ELF-1 (cell line): ENCODE measurements around the gene CTNND2.
"Not testable (repeated sequence)": the region's sequence is repeated elsewhere in the genome, so short reads cannot be mapped to it uniquely, and the experiment has no call there.

Experiments used
- DNase-seq: peaks from one replicate; pipeline ENCODE4 v3.0.0-alpha.2; 2016; ENCODE audit warnings: low read depth, low spot score

The CTNND2 gene

DNA sequence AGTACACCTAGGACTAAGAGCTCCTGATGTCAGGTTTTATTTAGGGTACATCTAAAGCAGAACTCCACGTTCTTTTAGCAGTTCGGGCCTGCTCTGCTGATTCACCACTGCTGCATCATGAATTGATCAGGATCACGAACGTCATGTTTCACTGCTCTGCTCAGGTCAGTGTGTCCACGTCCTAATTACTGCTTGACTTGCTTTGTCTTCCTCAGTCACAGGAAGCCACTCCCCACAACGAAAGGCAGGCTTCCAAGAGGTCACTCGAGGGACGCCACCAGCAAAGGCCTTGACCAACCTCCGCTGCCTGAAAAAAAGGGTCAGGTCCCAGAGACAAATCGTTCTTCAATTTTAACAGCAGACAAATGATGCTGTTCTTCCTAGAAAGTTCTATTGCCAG is 40.3 kb downstream of the CTNND2 start:
- no peak for DNase-seq

DNA sequence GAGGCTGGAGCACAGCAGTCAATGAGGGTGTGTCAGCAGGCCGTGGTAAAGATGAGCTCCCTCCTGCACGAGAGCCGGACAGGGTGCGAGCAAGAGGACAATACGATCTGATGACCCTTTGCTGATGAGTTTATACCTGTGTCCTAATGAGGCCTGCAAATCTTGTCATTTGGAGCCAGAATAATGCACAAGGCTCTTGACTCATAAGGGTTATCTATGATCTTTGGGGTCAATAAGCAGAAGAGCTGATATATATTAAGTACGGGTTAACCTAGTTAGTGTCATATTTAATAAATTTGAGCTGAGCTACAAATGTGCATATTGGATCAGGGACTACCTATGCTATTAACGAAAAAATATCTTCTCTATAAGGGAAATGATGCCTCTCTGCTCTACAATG is 46.9 kb downstream of the CTNND2 start:
- DNase-seq = no peak

DNA sequence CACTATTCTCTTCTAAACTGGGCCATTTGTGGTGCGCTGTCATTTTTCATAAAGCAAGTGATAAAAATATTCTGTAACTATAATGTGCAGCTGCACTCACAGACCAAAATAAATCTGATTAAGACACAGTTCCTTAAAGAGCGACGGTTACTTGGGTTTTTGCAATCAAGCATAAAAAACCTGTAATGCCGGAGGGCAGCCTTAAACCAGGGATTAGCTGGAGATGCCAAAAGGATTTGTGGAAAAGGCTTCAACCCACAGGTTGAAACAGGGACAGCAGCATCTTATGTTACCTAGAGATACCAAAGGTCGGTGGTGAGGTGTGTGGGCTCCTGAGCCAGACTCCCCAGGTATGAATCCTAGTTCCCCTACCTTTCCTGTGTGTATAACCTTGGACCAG is 49.3 kb downstream of the CTNND2 start:
- DNase-seq = no peak

DNA sequence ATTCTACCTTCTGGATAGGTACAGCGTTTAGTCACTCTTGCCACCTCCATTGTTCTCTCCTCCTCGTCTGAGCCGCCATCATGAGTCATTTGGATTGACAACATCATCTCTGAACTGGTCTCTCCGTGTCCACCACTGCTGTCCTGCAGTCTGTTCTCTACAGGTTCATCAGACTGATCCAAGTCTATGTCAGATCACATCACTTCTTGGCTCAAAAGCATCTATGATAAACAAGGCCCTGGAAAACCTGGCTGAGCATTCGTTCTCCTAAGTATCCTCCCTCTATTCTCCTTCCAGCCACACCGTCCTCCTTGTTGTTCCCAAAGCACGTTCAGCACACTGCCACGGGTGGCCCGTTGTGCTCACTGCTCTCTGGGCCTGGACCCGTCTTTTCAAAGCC is 50.5 kb downstream of the CTNND2 start:
- no peak for DNase-seq

DNA sequence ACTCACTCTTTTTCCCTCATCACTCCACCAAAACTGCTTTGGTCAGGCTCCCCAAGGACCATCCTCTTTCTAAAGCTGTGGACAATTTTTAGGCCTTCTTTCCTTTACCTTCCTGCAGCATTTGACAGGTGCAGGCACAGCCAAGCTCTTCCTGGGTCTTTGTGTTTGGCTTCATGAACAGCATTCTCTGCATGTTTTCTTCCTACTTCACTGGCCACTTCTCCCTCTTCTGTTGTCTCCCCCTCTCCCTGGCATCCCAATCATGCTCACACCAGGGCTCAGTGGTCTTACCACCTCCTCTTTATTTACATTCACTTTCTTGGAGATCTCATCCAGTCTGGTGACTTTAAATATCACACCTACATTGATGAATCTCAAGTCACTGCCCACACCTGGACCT is 51.1 kb downstream of the CTNND2 start:
- no peak for DNase-seq

DNA sequence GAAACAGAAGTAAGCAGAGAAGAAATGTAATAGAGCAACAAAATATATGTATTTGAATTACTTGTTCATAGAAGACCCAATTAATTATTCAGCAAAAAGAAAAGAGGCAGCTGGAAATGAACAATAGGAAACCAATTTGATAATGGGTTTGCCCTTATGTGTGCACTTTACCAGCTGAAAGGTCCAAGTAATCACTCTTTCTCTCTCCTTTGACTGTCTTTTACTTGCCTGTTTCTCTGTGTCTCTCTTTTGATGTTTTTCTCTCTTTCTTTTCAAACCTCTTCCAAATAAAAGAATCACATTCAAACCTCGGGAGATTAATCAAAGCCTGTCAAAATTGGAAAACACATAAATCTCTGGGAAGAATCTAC is 51.5 kb downstream of the CTNND2 start:
- DNase-seq = no peak

DNA sequence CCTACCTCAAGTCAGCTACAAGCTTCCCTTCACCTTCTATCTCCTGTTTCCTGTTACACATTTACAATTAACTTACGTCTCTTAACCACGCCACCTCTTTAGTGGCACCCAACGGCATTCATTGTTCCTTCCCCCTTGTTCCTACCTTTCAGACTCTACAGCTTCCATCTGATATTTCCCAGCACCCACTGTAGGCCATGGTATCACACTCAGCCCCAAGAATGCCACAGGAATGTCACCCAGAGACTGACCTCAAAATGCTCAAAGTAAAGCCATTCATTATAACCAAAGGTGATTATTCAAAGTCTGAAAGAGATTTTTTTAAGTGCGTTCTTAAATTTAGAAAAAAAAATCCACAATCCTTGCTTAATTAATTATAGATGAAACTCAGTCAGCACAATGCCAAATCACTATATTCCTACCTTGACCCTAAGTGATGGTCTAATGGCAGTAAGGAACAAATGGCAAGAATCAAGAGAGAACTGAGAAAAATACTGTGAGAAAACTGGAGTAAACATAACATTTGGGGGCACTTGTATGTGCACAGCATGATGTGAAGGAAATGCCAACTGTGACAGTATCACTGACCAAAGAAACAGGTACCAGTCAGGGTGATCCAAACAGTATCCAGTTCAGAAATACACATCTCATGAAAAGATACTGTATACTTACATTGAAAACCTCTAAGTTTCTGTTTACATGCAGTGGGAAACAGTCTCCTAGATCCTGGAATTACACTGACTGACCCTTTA is 52.1 kb downstream of the CTNND2 start:
- no peak for DNase-seq

DNA sequence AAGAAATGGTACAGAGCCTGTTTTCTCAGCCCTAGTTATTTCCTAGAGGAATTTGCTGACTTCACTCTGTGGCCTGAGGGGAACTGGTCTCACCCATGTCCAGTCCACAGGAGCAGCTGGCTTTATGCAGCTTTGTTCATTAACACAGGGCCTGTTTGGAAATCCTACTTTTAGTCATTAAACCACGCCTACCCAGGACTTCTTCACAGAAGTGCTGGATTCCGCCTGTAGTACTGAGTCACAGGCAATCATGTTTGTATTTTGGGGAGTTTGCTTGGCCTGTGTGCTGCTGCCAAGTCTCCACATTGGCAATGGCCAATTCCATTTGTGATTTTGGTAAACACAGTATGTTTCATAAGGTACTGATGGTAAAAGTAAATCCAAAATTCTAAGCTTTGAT is 52.8 kb downstream of the CTNND2 start:
- DNase-seq = peak; percentile 44

DNA sequence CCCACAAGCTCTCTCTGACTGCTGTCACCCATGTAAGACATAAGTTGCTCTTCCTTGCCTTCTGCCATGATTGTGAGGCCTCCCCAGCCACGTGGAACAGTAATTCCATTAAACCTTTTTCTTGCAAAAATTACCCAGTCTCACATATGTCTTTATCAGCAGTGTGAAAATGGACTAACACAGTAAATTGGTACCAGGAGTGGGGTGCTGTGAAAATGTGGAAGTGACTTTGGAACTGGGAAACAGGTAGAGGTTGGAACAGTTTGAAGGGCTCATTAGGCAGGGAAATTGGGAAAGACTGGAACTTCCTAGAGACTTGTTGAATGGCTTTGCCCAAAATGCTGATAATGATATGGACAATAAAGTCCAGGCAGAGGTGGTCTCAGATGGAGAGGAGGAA is 75.7 kb downstream of the CTNND2 start:
- not testable (repeated sequence) for DNase-seq

DNA sequence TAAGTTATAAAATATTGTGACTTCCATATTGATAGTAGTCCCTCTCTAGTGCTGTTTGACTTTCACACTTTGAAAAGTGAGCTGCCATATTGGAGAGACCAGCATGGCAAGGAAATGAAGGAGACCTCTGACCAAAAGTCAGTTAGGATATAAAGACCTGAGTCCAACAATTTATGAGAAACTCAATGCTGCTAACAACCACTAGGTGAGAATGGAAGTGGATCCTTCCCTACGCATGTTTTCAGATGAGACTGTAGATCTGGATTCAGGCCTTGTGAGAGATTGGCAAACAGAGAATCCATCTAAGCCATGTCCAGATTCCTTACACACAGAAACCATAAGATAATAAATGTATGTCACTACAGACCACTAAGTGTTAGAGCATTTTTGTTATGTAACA is 81.6 kb downstream of the CTNND2 start:
- no peak for DNase-seq

DNA sequence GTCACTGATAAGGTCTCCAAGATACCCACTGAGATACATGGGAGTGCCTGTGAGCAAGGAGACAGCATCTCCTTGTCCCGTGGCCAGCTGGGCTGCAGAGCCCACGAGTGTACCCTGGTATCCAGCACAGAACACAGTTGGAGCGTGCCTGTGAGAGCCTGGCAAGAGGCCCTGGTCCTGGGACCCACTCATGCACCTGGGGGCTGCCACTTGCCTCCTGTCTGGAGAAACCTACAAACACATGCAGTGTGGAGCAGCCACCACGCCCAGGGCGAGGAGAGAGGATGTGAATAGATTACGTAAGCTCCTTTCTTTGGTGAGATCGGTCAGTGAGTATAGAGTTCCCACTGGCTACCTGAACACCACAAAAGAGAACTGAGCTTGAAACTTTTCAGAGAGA is 88.3 kb downstream of the CTNND2 start:
- DNase-seq = no peak

DNA sequence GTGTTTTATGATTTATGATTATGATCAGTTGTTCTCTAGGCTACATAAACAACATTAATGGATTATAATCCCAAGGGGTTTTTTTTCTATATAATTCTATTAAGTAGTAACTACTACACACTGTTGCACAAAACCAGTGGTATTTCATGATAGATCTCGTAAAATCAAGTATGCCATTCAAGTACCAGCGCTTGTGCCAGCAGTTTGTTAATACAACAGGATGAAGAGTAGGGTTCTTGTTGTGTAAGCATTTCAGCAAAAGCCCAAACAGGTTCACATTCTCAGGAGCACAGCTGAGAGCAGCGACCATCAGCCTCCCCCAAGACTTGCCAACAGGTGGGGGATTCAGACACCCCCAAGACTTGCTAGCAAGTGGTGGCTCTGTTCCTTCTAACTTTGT is 88.8 kb downstream of the CTNND2 start:
- no peak for DNase-seq

DNA sequence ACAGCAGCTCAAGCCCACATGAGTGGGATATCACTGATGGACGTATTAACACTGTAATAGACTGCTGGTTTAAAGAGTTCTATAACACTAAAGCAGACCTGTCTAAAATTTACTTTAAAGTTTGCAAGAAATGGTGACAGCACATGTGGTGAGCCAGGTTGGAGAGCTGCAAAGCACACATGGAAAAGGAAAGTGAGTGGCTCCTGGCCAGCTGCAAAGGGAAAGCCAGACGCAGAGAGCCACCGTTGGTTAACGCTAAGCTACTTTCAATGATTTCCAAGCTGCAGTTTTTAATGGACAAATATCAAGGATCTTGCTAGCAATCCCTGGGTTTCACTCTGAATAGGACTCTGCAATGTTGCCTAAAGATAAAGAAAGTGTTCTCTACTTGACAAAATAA is 89.9 kb downstream of the CTNND2 start:
- no peak for DNase-seq

DNA sequence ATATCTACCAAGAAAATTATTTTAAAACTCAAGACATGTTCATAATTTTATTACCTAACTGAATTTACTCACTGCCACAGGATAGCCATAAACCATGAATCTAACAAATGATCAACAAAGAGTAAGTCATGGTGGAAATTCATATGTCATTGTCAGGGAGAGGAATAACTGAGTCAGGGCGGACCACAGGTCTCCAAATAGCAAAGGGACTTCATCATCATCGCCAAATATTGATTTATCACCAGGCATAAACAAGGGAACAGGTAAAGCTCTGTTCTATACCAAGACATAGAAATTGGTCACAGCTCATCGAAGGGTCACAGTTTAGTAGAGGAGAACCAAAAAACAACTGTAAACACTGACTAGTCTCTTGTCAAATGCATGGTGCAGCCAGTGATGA is 94.8 kb downstream of the CTNND2 start:
- DNase-seq = no peak

DNA sequence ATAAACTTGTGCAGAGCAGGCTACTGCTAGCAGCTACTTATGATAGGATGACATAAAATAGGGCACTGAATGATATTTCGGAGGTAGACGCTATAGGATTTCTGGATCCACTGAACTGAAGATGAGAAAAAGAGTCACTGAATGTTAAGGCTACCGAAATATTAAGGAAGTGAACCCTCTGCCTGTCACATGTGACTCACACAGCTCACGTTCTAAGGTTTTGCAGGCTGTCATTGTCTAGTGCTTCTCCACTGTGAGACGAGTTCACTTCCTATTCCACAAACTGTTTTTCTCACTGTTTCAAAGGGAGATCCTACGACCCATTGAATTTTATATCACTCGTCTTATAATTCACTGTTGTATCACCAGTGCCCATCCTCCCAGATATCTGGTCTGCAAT is 100.8 kb downstream of the CTNND2 start:
- DNase-seq = no peak

DNA sequence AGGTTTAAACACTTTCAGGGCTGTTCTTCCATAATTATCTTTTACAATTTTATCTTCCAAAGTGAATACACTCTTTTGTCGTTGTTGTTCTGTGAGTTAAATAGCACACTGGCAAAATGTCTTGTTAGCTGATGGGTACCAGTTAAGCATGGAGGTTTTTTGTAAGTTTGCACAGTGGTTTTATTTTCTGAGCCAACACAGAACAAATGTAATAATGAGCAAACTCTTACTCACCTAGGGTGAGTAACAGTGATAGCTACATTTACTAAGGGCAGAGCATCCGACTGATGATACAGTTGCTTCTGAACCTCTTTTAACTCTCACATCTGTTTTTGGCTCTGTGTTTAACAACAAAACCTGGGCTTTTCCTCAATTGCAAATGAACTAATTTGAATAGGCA is 103.2 kb downstream of the CTNND2 start:
- no peak for DNase-seq

DNA sequence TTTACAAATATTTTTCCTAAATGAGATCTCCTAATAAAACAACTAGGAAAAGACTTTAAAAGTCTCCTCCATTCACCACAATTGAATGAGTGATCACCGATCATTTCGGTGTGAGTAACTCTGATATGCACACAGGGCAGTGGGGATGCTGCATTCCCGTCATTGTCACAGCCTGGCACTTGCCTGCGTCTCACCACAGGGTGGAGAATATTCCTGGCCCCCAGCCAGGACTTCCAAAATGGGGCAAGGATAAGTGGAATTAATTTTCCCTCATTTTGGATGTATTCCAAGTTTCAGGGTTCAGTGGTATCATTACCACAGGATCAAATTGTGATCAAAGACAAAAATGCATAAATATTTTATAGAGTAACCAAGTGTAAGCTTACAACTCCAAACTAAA is 107.1 kb downstream of the CTNND2 start:
- no peak for DNase-seq

DNA sequence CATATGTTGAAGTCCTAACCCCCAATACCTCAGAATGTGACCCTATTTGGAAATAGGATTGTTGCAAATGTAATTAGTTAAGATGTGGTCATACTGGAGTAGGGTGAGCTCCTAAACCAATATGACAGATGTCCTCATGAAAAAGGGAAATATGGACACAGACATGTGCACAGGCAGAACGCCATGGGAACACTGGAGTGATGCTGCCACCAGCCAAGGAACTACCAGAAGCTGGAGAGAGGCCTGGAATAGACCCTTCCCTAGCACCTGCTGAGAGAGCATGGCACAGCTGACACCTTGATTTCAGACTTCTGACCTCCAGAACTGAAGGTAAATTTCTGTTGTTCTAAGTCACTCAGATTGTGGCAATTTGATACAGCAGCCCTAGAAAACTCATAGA is 110.8 kb downstream of the CTNND2 start:
- no peak for DNase-seq

DNA sequence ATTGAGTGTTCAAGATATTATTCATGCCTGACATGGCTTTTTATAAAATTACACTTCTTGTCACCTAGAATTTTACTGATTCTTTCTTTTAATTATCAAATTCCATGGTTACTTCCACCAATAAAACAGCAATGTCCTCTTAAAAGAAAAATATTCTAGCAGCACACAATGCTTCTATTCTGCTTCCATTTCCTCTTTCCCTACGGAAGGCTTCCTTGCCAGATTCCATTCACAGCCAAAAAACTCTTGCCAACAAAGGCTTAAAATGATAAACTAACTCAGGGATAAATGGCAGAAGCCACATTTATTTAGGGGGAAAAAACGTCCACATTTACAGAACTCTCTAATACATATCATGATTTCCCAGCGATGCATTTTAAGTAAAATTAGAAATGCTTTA is 111.6 kb downstream of the CTNND2 start:
- no peak for DNase-seq

DNA sequence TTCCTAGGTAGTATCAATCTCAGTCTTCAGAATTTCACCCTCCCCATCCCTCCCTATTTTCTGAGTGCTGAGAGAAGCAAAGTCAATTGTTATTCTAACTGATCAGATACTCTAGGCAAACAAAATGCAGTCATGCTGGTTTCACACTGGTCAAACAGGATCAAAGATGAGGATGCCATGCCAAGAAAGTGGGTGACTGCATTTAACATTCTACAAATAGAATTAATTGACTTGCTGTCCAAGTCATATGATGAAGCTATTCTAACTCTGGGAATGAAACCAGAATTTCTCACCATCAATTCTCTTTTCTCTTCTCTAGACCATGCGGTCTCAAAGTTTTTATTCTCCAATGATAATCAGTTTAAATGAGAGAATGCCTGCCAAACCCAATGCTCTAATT is 112.5 kb downstream of the CTNND2 start:
- DNase-seq = no peak

DNA sequence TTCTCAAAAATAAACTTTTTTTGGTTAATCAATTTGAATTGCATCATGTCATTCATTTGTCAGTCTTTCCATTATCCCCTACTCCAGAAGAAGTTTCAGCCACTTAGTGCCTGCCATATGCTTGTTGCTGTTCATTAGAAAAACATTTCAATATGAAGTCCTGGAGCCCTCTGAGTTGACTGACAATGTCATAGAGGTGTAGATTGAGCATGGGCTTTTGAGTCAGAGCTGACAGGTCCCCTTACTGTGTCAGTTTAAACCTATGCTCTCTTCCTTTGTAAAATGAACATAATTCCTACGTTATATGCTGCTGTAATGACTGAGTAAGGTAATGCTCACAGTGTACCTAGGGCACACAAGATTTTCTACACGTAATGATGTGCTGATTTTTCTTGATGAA is 114.0 kb downstream of the CTNND2 start:
- DNase-seq = no peak

DNA sequence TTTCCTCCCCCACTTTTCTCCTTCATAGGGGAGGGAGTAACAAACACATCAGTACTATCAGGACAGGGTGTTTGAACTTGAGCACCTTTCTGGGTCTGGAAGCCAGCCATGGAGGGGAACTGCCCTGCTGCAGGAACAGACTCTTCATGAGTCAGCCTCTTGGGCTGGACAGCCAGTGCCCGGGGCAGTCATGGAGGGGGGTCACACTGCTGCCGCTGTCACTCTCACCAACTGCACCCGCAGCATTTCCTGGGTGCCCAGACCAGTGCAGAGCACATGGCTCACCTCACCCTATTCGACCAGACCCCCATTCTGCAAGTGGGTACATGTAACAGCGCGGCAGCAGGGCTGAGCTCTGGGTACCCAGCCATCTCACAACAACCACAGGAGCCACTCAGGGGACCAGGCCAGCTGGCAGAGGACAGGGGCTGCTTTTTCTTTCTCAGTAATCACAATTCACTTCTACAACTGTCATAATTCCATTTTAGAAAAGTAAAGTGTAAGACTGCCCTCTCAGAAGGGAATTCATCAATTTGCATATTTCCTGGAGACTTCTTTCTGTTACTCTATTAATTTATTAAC is 118.4 kb downstream of the CTNND2 start:
- DNase-seq = no peak

DNA sequence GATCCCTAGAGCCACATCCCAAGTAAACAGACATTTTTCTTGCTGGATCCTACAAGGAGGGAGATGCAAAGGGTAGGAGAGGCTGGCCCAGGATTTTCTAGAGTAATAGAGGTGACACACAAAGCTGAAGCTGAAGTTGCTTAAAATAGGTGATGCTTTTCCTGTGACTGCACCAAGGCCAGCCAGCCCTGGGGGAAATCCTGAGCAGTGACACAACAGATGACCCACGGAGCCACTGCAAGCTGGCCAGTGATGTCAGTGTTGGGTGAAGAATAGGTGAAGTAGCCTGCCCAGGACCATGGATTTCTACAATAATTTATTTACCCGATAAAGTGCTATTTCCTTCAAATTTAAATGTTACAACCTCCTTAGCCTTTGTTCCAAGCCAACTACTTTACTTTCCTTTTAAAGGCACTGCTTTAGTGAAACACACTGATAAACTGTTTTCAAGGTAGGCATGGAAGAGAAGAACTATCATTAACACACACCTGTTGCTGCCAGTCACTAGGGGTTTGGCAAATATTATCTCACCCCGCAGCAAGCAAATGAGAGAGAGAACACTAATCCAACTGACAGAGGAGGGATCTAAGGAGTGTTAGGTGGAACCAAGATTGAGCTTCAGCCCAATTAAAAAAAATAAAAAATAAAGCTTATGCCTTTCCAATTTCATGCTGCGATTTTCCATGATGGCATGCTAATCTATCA is 123.5 kb downstream of the CTNND2 start:
- no peak for DNase-seq
